ENCODE results near the gene MPHOSPH6. TPM values are rescaled to one million over a fixed set of nuclear protein-coding genes. Genes with fewer than 3 reads are reported as not detected.

The MPHOSPH6 gene
- total RNA-seq, 1 donor from 2014 or later = 23.7 TPM

- Mint-ChIP-seq H3K4me3 (ENCODE audit: unreplicated experiment) (no peak overlapping the region), H3K27ac (ENCODE audit: unreplicated experiment) (no peak overlapping the region), H3K9me3 (ENCODE audit: unreplicated experiment) (no peaks in the 10 kb centered on the region), H3K4me1 (ENCODE audit: low read depth, unreplicated experiment) (no peaks in the 10 kb centered on the region), H3K36me3 (ENCODE audit: low read depth, unreplicated experiment) (peaks cover 5% of the 10 kb centered on the region), H3K27me3 (ENCODE audit: low read depth, unreplicated experiment) (no peaks in the 10 kb centered on the region)
- no peak overlapping the region for H3K27ac ChIP-seq (ENCODE audit: low read depth, low read length)
- H3K4me2 ChIP-seq (ENCODE audit: low read length) = no peak overlapping the region
- no peak for DNase-seq (ENCODE audit: low read depth)
- no peaks in the 10 kb centered on the region for H3K27me3 ChIP-seq (ENCODE audit: insufficient read depth, low read length)
- H2AFZ ChIP-seq (ENCODE audit: low read depth, low read length) = no peak overlapping the region
- H3K79me2 ChIP-seq (ENCODE audit: insufficient read depth, low read length) = no peaks in the 10 kb centered on the region
- no peak for FAIRE-seq
- no peak overlapping the region for H3K4me3 ChIP-seq (ENCODE audit: insufficient read depth, low read depth, low read length)
- H3K36me3 ChIP-seq (ENCODE audit: insufficient read depth, low read length) = peaks cover 4% of the 10 kb centered on the region
- no peak for TF ChIP-seq EZH2 (IDR thresholded peaks at IDR 0.05; ENCODE audit: insufficient read depth, low read length)
- TF ChIP-seq, protein P1, sequence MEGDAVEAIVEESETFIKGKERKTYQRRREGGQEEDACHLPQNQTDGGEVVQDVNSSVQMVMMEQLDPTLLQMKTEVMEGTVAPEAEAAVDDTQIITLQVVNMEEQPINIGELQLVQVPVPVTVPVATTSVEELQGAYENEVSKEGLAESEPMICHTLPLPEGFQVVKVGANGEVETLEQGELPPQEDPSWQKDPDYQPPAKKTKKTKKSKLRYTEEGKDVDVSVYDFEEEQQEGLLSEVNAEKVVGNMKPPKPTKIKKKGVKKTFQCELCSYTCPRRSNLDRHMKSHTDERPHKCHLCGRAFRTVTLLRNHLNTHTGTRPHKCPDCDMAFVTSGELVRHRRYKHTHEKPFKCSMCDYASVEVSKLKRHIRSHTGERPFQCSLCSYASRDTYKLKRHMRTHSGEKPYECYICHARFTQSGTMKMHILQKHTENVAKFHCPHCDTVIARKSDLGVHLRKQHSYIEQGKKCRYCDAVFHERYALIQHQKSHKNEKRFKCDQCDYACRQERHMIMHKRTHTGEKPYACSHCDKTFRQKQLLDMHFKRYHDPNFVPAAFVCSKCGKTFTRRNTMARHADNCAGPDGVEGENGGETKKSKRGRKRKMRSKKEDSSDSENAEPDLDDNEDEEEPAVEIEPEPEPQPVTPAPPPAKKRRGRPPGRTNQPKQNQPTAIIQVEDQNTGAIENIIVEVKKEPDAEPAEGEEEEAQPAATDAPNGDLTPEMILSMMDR (IDR thresholded peaks at IDR 0.05; ENCODE audit: insufficient read depth, low read depth, low read length) = no peak
- no peaks in the 10 kb centered on the region for H4K20me1 ChIP-seq (ENCODE audit: insufficient read depth, low read length)
- no peak overlapping the region for H3K9ac ChIP-seq (ENCODE audit: low read length)
- H3K4me1 ChIP-seq (ENCODE audit: insufficient read depth, low read length) = no peaks in the 10 kb centered on the region
- no peaks in the 10 kb centered on the region for H3K9me3 ChIP-seq (ENCODE audit: insufficient read depth, low read depth, low read length)
These were observed 32.8 kb downstream of the MPHOSPH6 start for GRCh38 chr16:82136956-82137821.

DNA sequence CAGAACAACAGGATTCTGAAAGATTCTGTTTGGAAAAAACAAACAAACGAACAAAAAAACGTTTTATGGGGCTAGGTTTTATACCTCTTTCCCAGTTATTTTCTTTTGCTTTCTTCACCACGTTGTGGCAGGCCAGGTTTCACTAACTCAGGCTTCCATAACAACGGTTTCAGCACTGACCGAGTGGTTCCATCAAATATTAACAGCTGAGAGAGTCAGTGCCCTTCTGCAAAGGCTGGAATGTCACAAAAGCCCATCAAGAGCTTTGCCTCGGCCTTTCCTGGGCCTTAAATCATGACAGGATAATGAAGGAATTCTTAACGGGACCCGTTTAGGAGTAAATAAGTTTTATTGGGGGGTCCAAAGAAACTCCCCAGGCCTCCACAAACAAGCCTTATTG lies 34.2 kb downstream of the MPHOSPH6 start:
- H3K27me3 ChIP-seq (ENCODE audit: insufficient read depth, low read length) = no peaks in the 10 kb centered on the region
- H3K4me2 ChIP-seq (ENCODE audit: low read length) = no peak overlapping the region
- DNase-seq (ENCODE audit: low read depth) (no peak), FAIRE-seq (no peak)
- no peaks in the 10 kb centered on the region for H3K27me3 Mint-ChIP-seq (ENCODE audit: low read depth, unreplicated experiment)
- no peak overlapping the region for H3K9ac ChIP-seq (ENCODE audit: low read length)
- H3K4me3 Mint-ChIP-seq (ENCODE audit: unreplicated experiment) = no peak overlapping the region
- no peak overlapping the region for H3K27ac ChIP-seq (ENCODE audit: low read depth, low read length)
- no peaks in the 10 kb centered on the region for H3K4me1 ChIP-seq (ENCODE audit: insufficient read depth, low read length)
- H3K79me2 ChIP-seq (ENCODE audit: insufficient read depth, low read length) = no peaks in the 10 kb centered on the region
- no peaks in the 10 kb centered on the region for H3K9me3 Mint-ChIP-seq (ENCODE audit: unreplicated experiment)
- no peaks in the 10 kb centered on the region for H3K9me3 ChIP-seq (ENCODE audit: insufficient read depth, low read depth, low read length)
- peaks cover 5% of the 10 kb centered on the region for H3K36me3 Mint-ChIP-seq (ENCODE audit: low read depth, unreplicated experiment)
- H3K27ac Mint-ChIP-seq (ENCODE audit: unreplicated experiment) = no peak overlapping the region
- no peak overlapping the region for H3K4me3 ChIP-seq (ENCODE audit: insufficient read depth, low read depth, low read length)
- no peaks in the 10 kb centered on the region for H4K20me1 ChIP-seq (ENCODE audit: insufficient read depth, low read length)
- no peak for TF ChIP-seq EZH2 (IDR thresholded peaks at IDR 0.05; ENCODE audit: insufficient read depth, low read length)
- TF ChIP-seq, protein P1 (IDR thresholded peaks at IDR 0.05; ENCODE audit: insufficient read depth, low read depth, low read length) = no peak
- no peak overlapping the region for H2AFZ ChIP-seq (ENCODE audit: low read depth, low read length)
- H3K4me1 Mint-ChIP-seq (ENCODE audit: low read depth, unreplicated experiment) = no peaks in the 10 kb centered on the region
- H3K36me3 ChIP-seq (ENCODE audit: insufficient read depth, low read length) = peaks cover 4% of the 10 kb centered on the region

DNA sequence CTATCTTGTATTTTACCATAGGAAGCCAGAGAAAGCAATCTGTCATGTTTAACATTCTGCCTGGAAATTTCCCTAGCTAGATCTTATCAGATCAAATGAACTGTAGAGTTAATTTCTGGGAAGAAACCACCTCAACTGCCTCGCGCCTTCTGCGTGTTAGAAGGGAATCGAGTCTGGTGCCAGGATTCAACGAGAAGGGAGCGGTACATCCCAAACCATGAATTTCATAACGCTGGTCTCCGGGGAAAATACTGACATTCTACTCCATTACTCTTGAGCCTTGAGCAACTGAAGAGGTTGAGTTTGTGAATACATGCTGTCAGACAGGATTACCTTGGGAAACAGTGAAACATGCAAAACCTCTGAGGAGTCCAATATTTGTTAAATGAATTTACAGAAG lies 35.2 kb downstream of the MPHOSPH6 start:
- DNase-seq (ENCODE audit: low read depth) (no peak), FAIRE-seq (no peak)
- H3K4me2 ChIP-seq (ENCODE audit: low read length) = no peak overlapping the region
- no peak overlapping the region for H3K27ac ChIP-seq (ENCODE audit: low read depth, low read length)
- Mint-ChIP-seq H3K9me3 (ENCODE audit: unreplicated experiment) (no peaks in the 10 kb centered on the region), H3K36me3 (ENCODE audit: low read depth, unreplicated experiment) (peaks cover 5% of the 10 kb centered on the region), H3K27ac (ENCODE audit: unreplicated experiment) (no peak overlapping the region), H3K4me1 (ENCODE audit: low read depth, unreplicated experiment) (no peaks in the 10 kb centered on the region), H3K4me3 (ENCODE audit: unreplicated experiment) (no peak overlapping the region), H3K27me3 (ENCODE audit: low read depth, unreplicated experiment) (no peaks in the 10 kb centered on the region)
- H3K36me3 ChIP-seq (ENCODE audit: insufficient read depth, low read length) = peaks cover 4% of the 10 kb centered on the region
- no peak overlapping the region for H3K4me3 ChIP-seq (ENCODE audit: insufficient read depth, low read depth, low read length)
- H2AFZ ChIP-seq (ENCODE audit: low read depth, low read length) = no peak overlapping the region
- H3K79me2 ChIP-seq (ENCODE audit: insufficient read depth, low read length) = no peaks in the 10 kb centered on the region
- TF ChIP-seq, protein P1 (IDR thresholded peaks at IDR 0.05; ENCODE audit: insufficient read depth, low read depth, low read length) = no peak
- TF ChIP-seq EZH2 (IDR thresholded peaks at IDR 0.05; ENCODE audit: insufficient read depth, low read length) = no peak
- H3K27me3 ChIP-seq (ENCODE audit: insufficient read depth, low read length) = no peaks in the 10 kb centered on the region
- no peaks in the 10 kb centered on the region for H3K4me1 ChIP-seq (ENCODE audit: insufficient read depth, low read length)
- no peak overlapping the region for H3K9ac ChIP-seq (ENCODE audit: low read length)
- no peaks in the 10 kb centered on the region for H3K9me3 ChIP-seq (ENCODE audit: insufficient read depth, low read depth, low read length)
- H4K20me1 ChIP-seq (ENCODE audit: insufficient read depth, low read length) = no peaks in the 10 kb centered on the region

Data from astrocyte (in vitro differentiated cells and primary cell).